HG02623 (cell line): ENCODE data around the gene TERT.

Source experiments
- ATAC-seq: cut with Tn5 transposase; IDR thresholded peaks from one replicate; pipeline ENCODE4 v1.9.1; 2021; ENCODE audit warnings: moderate library complexity; ENCODE audit not compliant: unreplicated experiment

The TERT gene

DNA sequence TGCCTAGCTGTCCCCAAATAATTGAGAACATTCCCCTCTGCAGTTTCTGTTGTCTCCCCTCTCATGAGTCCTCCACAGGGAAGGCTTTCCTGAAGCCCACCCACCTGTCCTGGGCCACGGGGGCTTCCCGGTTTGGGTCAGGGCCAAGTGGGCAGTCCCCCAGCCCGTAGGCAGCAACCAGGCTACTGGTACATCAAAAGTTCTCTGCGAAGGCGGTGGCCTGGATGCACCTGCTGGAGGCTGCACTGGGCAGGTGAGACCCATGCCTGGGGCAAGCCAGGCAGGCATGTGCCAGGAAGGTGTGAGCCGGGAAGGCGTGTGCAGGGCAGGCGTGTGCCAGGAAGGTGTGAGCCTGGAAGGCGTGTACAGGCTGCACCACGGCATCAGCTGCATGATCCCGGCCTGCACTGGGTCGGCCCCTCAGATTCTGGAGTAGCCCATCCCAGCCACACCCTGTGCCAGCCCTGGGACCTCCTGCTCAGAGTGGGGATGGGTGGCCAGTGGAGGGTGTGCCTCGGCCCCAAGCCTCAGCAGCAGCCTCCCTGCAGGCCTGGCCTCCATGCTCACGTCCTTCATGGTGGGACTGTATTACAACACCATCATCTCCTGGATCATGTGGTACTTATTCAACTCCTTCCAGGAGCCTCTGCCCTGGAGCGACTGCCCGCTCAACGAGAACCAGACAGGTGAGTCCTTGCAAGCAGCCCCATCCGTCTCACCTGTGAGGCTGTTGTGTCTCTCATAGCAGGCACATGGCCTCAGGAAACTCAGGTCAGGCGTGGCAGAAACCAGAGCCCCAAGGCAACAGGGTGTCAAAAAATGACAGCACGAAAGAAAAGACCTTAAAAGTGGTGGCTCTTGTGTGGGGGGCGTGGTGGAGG lies 84.7 kb downstream of the TERT start:
- ATAC-seq, result no peak

DNA sequence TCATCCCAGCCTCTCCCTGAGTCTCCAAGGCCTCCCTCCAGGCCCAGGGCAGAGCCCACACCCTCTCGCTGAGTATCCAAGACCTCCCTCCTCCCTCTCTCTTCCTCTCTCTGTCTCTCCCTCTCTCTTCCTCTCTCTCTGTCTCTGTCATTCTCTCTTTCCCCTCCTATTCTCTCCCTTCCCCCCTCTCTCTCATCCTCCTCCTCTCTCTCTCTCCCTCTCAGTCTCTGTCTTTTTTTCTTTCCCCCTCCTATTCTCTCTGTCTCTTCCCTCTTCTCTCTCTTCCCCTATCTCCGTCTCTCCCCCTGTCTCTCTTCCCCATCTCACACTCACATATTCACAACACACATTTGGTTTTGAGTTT lies 85.4 kb downstream of the TERT start:
- ATAC-seq, result no peak

- ATAC-seq, result no peak
Observed at GRCh38 chr5:1208743-1209488, 86.0 kb downstream of the TERT start.

DNA sequence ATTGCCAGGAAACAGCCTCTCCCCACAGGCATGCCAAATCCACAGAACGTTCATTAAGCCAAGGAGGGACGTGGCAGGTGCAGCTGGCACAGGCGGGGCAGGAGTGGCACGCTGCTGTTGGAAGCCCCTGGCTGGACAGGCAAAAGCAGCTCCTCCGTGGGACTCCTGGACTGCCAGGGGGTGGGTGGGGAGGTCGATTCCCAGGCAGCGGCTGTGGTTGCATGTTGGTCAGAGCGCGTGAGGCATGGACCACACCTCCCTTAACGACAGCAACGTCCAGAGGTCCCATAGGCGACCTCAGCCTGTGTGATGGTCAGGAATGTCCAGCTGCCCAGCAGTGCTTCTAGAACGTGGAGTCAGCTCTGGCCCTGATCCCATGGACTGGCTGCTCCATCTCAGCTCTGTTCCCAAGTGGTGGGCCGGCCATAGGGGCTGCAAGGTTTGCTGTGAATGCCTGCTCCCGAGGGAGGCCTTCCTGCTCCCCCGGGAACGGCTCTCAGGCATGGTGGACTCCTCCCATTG lies 86.6 kb downstream of the TERT start:
- ATAC-seq, result no peak

- ATAC-seq, result no peak
Observed at GRCh38 chr5:1207555-1207954, 87.3 kb downstream of the TERT start.

GRCh38 chr5:1206521-1207412 lies 88.1 kb downstream of the TERT start:
- no peak for ATAC-seq

GRCh38 chr5:1205255-1206180 lies 89.3 kb downstream of the TERT start:
- ATAC-seq, result no peak

DNA sequence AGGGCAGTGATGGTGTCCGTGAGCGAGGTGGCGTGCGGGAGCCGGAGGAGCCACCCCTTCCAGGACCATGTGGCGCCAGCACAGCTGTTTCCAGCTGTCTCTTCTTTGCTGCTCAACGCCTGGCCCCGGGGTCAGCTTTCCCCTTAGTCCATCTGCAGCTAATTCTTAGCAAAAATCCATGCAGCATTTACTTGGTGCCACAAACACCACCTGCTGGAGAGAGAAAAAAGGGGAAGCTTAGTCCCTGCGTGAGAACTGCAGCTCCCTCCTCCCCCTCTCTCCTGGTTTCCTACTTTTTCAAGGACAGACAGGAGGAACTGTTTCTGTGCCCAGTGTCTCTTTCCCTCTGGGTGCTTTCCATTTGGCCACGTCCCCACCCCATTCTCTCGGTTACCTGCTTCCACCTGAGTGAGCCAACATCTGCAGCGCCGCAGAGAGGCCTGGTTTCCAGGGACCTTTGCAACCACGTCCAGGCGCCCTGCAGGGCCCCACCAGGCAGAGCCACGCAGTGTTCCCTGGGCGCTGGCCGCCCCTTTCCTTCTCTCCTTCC lies 90.1 kb downstream of the TERT start:
- ATAC-seq, result no peak

GRCh38 chr5:1203968-1204692 lies 90.7 kb downstream of the TERT start:
- ATAC-seq, result no peak

GRCh38 chr5:1203311-1203967 lies 91.4 kb downstream of the TERT start:
- ATAC-seq, result no peak
